Mammary epithelial cell (primary cell): ENCODE measurements around the gene APLF.

ENCODE experiments used
- EZH2 ChIP-seq: IDR thresholded peaks from 2 replicates; pipeline ENCODE4 v1.6.1; 2012; ENCODE audit warnings: low read length, inconsistent platforms, borderline replicate concordance
- TF ChIP-seq, protein P1 (sequence below), 2 donors: IDR thresholded peaks in 1 of 2; conservative IDR thresholded peaks in 1 of 2; 2 replicates each; pipeline ENCODE4 v1.5.1; 2011 to 2012; ENCODE audit warnings: inconsistent platforms in 2 of 2, low read length in 2 of 2, mild to moderate bottlenecking in 2 of 2, control low read depth in 1 of 2, low read depth in 1 of 2; ENCODE audit not compliant: insufficient read depth in 1 of 2; ENCODE audit errors: extremely low read depth in 1 of 2

DNA sequence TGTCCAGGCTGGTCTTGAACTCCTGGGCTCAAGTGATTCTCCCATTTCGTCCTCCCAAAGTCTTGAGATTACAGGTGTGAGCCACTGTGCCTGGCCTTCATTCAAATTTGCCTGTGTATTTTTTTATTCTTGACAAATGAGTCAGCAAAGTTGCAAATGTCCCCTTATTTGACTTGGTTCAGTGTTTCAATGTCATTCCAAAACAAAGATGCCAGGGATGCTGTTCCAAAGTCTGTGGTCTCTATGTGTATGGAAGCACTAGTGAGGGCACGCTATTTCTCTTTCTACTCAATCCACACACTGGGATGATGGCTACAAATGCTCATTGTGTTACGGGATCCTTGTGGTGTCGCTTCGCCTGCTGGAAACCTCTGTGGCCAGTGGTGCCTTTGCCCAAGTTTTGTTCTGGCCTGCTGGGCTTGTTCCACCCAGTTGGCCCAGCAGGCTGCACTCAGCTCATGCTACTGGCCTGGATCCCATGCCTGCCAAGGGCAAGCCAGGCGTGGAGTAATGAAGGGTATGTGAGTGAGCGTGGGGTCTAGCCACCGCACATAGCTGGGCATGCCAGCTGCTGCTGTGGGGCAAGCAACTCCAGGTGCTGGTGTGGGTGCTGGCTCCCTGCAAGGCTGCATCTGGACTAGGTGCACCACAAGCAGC is 35.9 kb upstream of the APLF start:
- TF ChIP-seq, protein P1, sequence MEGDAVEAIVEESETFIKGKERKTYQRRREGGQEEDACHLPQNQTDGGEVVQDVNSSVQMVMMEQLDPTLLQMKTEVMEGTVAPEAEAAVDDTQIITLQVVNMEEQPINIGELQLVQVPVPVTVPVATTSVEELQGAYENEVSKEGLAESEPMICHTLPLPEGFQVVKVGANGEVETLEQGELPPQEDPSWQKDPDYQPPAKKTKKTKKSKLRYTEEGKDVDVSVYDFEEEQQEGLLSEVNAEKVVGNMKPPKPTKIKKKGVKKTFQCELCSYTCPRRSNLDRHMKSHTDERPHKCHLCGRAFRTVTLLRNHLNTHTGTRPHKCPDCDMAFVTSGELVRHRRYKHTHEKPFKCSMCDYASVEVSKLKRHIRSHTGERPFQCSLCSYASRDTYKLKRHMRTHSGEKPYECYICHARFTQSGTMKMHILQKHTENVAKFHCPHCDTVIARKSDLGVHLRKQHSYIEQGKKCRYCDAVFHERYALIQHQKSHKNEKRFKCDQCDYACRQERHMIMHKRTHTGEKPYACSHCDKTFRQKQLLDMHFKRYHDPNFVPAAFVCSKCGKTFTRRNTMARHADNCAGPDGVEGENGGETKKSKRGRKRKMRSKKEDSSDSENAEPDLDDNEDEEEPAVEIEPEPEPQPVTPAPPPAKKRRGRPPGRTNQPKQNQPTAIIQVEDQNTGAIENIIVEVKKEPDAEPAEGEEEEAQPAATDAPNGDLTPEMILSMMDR (conservative IDR thresholded peaks at IDR 0.05 in 1 of 2, IDR thresholded peaks at IDR 0.05 in 1 of 2; ENCODE audit: extremely low read depth in 1 of 2, insufficient read depth in 1 of 2, low read depth in 1 of 2, low read length in 2 of 2): no peak
- TF ChIP-seq EZH2: no peak
